ENCODE measurements around the gene RANBP3.

The RANBP3 gene

DNA sequence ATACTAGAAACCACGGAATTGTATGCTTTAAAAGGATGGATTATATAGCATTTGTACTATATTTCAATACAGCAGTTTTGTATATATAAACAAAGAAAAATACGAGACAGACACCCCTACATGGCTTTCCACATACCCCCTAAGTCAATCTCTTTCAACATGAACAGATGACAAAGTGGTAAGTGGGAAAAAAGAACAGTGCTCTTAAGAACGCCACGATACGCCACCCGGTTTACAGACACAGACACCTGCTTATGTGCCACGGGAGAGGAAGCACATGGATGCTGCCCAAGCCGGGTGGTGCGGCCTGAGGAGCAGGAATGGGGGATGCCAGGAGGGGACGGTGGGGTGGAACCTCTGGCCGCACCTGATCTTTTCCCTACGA is 55.8 kb downstream of the RANBP3 start:
- DNase-seq = no peak

DNA sequence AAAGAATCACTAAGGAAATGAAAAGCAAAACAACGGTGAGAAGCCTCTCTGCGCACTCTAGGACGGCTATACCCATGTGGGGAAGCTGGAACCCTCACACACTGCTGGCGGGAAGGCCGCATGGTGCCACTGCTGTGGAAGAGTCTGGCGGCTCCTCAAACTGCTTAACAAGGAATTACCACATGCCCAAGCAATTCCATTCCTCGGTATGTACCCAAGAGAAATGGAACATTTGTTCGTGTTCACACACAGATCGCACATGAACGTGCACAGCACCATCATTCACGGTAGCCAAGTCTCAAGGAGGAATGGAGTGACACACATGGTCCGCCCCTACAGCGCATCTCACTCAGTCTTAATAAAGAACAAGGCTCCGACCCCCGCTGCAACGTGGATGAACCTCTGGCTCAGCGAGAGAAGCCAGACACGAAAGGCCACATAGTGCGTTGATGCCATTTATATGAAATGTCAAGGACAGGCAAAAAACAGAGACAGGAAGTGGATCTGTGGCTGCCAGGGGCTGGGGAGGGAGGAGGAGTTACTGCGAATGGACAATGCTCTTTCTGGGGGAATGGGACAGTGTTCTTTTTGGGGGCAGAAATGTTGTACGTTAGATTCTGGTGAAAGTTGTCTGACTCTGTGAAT is 56.3 kb downstream of the RANBP3 start:
- no peak for DNase-seq

DNA sequence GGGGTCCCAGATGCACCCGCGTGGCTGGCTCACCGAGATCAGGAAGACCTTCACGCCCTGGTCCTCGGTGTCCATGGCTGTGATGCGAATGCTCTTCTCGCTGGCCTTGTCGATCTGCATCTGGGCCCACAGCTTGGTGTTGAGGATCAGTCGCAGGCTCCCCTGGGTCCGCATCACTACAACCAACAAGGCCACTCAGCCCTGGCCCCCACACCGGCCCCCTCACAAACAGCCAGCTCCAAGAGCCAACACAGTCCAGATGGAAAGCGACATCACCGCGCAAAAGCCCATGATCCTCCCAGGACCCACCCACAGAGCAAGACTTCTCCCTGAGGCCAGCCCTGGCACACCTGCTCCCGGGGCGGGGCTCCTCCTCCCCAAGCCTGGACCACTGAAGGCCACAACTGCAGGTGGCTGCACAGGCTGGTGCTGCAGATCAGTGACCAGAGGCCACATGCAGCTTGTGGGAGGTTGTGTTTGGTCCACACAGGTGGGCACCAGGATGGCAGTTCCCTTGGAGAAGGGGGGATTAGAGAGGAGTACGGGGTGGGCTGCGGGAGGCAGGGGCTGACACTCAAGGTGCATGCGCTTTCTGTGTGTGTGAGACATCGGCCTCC is 59.4 kb downstream of the RANBP3 start:
- no peak for DNase-seq

DNA sequence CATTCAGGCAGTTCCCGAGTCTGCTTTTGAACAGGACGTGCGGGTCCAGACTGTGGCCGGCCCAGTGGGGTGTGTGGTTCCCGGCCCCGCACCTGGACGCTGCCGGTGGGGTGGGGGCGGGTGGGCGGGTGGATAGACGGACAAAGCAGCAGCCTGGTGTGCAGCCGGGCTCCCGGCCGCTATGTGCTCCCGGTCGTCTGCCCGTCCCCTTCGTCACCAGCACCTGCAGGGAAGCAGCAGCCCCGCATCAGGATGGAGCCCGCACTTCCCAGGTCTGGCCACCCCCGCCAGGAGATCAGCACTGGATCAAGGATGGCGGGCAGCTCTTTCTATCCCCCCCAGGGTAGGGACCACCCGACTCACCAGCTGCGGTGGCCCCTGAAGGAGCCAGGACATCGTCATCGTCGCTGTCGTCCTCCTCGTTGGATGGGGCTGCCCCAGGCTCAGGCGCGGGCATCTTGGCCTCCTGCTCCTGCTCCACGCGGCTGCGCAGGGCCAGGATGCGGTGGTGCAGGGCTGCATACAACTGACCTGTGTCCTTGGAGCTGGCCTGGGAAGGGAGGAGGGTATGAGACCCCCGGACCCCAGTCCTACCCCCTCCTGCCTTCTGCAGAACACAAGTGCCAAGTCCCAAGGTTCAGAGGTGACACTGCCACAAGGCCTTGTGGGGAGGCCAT is 60.4 kb downstream of the RANBP3 start:
- no peak for DNase-seq

DNA sequence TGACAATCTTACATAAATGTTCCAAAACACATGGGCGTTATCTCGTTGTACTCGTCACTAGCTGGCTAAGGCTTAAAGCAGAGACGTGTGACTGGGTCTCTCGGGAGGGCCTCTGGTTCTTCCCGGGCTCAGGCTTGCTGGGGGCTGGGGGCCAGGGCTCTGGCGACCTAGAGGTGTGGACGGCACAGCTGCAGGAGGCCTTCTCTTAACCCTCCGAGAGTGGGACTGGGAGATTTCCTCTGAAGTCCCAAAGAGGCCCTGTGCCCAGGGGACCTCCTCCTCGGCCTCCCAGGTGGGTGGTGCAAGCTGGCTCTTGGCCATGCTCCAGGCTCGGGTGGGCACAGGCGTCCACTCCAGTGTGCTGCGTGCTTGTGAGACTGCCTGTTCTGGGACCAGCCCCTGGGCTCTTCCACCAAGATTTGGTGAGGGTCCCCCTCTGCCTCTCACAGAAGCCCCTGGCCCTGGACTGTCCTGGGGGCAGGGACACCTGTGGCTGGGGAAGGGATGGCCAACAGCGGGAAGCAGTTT is 61.7 kb downstream of the RANBP3 start:
- DNase-seq = no peak

DNA sequence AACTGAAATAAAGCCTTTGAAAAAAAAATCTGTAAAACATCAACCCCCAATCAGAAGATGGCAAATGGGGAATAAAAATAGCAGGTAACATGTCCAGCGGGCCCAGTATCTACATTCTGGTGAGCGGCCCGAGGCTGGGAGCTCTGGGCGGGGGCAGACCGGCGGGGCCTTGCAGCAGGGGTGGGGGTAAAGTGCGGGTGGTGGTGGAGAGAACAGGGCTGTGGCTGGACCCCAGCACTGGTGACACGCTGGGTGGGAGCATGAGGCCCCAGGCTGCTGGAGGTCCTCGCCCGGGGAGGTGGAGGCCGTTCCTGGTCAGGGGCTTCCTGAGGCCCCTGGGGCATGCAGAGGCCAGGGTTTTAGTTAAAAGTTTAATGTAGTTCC is 62.2 kb downstream of the RANBP3 start:
- no peak for DNase-seq

DNA sequence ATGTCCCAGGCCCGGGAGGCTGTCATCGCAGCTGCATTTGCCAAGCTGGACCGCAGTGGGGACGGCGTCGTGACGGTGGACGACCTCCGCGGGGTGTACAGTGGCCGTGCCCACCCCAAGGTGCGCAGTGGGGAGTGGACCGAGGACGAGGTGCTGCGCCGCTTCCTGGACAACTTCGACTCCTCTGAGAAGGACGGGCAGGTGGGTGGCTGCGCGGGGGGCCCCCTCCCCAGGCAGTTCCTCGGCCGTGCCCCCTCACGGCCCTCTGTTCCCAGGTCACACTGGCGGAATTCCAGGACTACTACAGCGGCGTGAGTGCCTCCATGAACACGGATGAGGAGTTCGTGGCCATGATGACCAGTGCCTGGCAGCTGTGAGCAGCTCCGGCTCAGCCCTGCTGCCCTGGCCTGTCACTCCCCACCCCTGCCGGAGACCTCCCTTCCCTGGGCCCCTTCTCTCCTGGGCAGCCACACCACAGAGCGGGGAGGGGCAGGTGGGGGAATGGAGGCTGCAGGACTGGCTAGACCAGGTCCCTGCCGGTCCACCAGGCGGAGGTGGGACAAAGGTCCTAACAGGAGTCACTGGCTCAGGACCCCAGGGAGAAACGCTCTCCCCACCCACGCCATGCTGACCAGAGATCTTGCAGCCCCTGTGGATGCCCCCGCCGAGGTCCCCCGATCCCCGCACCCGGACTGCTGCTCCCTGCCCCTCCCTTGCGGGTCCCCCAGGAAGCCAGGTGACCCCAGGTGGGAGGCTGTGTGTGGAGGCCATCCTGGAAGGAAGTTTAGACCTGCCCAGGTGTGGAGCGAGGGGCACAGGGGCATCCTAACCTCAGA is 62.8 kb downstream of the RANBP3 start:
- DNase-seq = no peak

DNA sequence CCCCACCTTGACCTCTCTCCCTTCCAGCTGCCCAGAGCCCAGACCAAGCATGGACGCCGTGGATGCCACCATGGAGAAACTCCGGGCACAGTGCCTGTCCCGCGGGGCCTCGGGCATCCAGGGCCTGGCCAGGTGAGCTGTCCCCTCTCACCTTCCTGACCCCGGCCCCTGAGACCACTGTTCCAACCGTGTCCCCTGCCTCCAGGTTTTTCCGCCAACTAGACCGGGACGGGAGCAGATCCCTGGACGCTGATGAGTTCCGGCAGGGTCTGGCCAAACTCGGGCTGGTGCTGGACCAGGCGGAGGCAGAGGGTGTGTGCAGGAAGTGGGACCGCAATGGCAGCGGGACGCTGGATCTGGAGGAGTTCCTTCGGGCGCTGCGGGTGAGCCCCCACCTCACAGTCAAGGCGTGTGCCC is 63.6 kb downstream of the RANBP3 start:
- DNase-seq = no peak

DNA sequence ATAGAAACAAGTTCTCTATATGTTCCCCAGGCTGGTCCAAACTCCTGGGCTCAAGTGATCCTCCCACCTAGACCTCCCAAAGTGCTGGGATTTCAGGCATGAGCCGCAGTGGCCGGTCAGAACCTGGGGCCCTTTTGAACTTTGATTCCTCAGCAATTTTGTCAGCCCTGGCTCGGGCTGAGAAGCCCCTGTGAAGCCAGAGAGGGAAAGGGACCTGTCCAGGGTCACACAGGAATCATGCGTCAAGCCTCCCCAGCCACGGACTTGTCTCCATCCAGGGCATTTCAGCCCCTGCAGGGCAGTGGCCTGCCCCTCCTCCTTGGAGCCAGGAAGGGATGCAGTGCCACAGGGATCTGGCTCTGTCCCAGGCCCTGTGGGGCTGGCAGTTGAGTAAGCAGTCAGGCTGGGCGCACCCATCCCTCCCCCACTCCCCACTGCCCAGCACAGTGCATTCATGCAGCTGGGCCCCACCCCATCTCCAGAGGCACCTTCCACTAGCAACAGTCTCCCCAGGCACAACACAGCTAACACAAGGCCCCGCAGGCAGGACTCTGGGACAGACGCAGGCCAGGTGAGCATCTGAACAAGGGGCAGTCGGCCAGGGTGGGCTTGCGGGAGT is 64.1 kb downstream of the RANBP3 start, which contains the start of gene CAPS:
CAPS (plus strand) TSS at position 516 of the 619 bp plus-strand sequence. CDS start 153 bp downstream, outside the sequence.
- DNase-seq = no peak

DNA sequence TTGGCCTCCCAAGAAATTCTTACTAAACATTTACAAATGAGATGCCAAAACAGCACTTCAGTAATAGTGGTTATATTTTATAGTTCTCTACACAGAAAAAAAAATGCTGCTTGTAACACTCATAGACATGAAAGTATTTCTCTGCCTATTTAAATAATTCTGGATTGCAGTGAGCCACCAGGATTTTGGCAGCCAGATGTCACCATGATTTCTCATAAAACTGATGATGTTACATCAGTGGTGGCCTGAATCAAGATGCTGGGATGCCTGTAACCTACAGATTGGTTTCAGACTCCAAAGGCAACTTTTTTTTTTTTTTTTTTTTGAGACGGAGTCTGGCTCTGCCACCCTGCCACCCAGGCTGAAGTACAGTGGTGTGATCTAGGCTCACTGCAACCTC is 66.6 kb downstream of the RANBP3 start:
- no peak for DNase-seq

DNA sequence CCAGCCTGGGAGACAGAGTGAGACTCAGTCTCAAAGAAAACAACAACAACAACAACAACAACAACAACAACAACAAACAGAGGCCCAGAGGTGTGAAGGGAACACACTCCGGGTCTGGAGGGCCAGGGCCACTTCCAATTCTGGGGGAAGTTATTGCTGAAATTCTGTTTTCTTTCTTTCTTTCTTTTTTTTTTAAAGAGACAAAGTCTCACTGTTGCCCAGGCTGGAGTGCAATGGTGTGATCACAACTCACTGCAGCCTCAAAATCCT is 67.4 kb downstream of the RANBP3 start:
- DNase-seq = no peak

DNA sequence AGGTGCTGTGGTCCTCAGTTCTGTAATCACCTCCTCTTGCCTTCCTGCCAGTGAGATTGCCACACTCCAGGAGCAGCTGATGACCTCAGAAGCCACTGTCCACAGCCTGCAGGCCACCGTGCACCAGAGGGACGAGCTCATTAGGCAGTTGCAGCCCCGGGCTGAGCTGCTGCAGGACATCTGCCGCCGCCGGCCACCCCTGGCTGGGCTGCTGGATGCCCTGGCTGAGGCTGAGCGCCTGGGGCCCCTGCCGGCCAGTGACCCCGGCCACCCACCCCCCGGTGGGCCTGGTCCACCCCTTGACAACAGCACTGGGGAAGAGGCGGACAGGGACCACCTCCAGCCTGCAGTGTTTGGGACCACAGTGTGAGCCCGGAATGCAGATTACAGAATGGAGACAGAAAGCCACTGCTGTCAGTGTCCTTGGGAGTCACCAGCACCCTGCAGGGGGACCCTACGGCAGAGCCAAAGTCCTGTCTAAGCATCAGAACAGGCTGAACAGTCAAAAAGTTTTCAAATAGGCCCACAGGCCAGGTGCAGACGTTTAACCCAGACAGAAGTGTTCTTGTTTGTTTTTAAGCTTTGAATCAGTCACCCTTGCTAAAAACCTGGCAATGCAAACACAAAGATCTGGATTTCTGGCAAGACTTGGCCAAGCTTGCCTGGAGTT is 69.0 kb downstream of the RANBP3 start:
- DNase-seq = no peak

DNA sequence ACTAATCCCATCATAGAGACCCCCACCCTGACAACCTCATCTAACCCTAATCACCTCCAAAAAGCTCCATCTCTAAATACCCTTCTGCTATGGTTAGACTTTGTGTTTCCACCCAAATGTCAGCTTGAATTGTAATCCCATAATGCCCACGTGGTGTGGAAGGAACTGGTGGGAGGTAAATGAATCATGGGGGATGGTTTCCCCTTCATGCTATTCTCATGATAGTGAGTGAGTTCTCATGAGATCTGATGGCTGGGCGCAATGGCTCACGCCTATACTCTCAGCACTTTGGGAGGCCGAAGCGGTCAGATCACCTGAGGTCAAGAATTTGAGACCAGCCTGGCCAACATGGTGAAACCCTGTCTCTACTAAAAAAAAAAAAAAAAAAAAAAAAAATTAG is 70.7 kb downstream of the RANBP3 start:
- no peak for DNase-seq

DNA sequence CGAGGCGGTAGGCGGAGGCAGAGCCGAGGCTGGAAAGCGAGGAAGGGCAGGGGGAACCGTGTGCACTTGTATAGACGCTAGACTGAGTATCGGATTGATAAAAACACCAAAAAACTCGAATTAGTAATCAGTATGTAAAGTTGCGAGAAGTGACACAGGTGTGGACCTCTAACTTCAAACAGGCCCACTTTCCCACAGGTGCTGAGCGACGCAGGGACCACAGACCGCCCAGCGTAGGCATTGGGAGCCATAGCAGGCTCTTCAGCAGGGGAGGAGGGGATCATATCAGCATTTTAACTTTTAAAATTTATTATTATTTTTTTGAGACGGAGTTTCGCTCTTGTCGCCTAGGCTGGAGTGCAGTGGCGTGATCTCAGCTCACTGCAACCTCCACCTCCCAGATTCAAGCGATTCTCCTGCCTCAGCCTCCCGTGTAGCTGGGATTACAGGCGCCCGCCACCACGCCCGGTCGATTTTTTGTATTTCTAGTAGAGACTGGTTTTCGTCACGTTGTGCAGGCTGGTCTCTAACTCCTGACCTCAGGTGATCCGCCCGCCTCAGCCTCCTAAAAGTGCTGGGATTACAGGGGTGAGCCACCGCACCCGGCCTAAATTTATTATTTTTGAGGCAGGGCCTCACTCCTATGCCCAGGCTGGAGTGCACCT is 72.7 kb downstream of the RANBP3 start:
- no peak for DNase-seq

DNA sequence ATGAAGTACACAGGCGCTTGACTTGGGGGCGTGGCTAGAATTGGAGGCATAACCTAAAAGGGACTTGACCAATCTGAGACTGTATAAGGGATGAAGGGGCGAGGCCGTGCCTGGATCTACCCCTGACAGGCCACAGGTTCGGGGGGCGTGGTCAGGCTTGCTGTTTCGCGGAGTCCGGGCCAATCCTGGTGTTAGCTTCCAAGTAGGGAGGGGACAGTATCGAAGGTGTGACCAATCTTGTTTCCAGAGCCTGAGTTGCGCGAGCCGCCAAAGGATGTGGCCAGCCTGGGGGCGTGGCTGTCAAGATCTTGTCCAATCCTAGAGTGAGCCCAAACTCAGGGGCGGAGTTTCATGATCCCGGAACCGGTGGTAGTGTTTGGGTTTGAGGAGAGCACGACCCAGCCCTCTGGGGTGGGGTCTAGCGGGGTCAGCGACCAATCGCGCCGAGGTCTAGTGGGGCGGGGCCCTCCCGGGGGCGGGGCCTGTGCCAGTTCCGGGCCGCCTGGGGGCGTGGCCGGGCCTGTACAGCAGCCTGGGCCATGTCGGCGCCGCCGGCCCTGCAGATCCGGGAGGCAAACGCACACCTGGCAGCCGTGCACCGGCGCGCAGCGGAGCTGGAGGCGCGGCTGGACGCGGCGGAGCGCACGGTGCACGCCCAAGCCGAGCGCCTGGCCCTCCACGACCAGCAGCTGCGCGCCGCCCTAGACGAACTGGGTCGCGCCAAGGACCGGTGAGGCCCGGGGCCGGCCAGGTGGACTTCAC is 73.4 kb downstream of the RANBP3 start, which contains the start of gene VMAC:
VMAC (plus strand) TSS at position 521 of the 762 bp plus-strand sequence; CDS start at position 540, 19 bp downstream.
- peak; percentile 100 for DNase-seq

DNA sequence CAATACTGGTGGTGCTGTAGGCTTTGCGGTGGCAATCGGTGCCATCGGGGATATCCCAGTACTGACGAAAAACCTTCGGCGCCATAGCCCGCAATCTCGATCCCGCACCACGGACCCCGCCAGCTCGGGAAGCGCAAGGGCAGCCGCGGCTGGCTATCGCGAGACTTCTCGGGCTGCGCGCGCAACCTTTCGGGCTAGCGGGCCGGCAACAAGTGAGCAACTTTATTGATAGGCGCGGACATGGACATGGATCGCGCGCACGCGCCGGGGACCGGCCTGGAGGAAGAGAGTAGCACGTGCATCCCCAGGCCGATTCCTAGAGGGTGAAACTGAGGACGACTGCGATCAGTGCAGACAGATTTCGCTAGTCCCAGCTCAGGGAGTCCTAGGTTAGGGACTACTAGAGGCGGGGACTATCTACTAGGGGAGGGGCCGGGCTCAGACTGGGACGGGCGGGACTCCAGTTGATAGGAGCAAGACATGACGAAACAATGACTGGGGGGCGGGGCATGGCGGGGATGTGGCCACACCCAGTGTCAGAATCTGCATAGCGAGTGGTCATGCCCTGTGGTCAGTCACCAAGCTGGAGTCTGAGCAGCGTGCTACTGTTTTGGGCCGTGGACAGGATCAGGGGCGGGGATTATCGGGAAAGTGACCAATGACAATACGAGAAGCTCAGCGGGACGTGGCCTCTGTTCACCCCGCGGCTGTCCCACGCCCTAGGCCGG is 74.2 kb downstream of the RANBP3 start, which contains the start of gene NDUFA11:
NDUFA11 (minus strand) TSS at position 167 of the 728 bp plus-strand sequence; CDS start at position 85, 82 bp downstream.
- peak; percentile 97 for DNase-seq

DNA sequence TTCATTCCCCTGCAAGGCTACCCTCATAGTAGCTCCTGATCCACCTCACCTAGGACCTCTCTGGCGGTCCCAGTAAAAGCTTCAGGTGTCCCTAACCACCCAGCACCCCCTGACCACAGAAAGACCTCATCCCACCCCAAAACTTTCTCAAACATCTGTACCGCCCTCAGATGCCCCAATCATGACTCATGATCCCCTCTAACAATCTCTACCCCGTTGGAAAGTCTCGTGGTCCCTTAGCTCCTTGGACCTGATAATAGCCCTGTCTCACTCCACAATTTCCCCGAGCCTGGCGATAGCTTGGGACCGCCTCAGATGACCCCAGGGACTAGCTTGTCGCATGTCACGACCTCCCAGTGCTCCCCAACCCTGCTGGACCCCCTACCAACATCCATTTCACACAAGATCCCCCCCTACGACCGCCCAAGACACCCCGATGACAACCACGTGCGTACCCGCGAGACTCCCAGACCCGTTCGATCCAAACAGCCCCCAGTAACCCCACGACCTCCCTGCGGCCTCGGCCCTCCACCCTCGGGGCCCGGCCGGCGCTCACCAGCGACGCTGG is 74.8 kb downstream of the RANBP3 start:
- no peak for DNase-seq

DNA sequence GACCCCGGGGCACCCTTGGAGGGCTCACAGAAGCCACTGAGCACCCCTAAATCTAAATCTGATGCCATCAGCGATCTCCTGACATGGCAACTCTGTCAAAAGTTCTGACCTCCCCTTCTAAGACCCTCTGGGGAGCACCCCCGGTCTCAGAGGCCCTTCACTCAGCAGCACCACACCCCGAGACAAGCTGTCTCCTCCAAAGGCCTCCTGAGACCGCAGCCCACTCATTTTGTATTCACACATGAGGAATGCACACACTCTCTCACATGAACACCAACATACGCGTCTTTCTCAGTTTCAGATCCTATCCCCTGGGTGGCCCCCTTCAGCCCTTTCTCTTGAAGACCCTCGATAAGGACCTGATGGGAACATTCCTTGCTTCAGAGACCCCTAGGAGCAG is 77.0 kb downstream of the RANBP3 start:
- DNase-seq = no peak

DNA sequence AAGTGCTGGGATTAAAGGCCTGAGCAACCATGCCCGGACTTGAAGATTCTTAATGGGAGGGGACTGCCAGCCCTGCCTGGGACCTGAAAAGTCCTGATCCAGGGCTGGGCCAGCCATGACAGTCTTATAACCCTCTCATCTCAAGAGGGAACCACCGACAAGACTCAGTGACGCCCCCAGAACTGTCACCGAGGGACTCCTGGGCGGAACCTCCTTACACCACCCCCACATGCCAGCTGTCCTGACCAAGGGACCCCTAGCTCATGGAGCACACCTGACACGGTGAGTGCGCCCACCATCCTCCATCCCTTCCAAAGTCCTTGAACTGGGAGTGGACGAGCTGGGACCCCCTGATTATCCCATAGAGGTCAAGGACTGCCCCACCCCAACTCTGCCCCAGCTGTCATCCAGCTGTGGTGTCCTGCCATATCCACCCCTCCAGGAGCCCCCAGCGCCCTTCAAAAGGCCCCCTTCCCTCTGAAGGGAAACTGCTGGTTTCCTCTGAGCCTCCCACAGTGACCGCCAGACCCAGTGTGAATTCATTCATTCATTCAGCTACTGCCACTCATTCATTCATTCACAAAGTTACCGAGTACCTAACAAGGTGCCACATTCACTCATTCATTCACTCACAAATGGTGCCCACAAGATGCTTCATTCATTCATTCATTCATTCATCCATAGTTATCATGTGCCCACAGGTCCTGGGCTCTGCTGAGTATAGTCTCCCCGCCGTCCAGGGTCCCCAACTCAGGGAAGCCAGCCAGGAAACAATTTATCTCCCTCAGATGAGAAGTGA is 78.0 kb downstream of the RANBP3 start:
- no peak for DNase-seq
